Stimulated activated CD4-positive, alpha-beta T cell treated with anti-CD3 and anti-CD28 coated beads, Interleukin-1b, Interleukin-23, amount 100 ng/mL, for 1 hour (primary cell): ENCODE results near the gene HLA-DPA1.

ENCODE experiments used
- DNase-seq, 2 donors: peaks; one replicate each; pipeline ENCODE4 v3.0.0-alpha.2; 2020; ENCODE audit warnings: low read depth in 2 of 2

HLA-DPA1 gene

GRCh38 chr6:33088931-33089620 is 15.6 kb upstream of the HLA-DPA1 start:
- no peak for DNase-seq

- DNase-seq = no peak
These were observed 14.9 kb upstream of the HLA-DPA1 start for GRCh38 chr6:33088258-33088930.

- DNase-seq = no peak
These were observed 12.2 kb upstream of the HLA-DPA1 start for GRCh38 chr6:33085627-33086026.

- no peak for DNase-seq
These were observed 9.3 kb upstream of the HLA-DPA1 start for GRCh38 chr6:33082702-33083101.

GRCh38 chr6:33081098-33081824 is 7.8 kb upstream of the HLA-DPA1 start:
- DNase-seq = no peak

- DNase-seq = no peak
These were observed 7.0 kb upstream of the HLA-DPA1 start for GRCh38 chr6:33080127-33081089.

GRCh38 chr6:33079580-33079979 is 6.1 kb upstream of the HLA-DPA1 start:
- DNase-seq = no peak

GRCh38 chr6:33078919-33079521 is 5.6 kb upstream of the HLA-DPA1 start:
- no peak for DNase-seq

GRCh38 chr6:33078442-33078841 is 5.0 kb upstream of the HLA-DPA1 start:
- no peak for DNase-seq

GRCh38 chr6:33077908-33078307 is 4.5 kb upstream of the HLA-DPA1 start:
- no peak for DNase-seq

- no peak for DNase-seq
These were observed 3.0 kb upstream of the HLA-DPA1 start for GRCh38 chr6:33076406-33076934.

- no peak for DNase-seq
These were observed 2.3 kb upstream of the HLA-DPA1 start, which contains the start of gene HLA-DPB1 for GRCh38 chr6:33075568-33076405. Gene HLA-DPB1 (plus strand): TSS chr6:33075990. CDS start chr6:33076042, 52 bp downstream.

- DNase-seq = no peak
These were observed 1.7 kb upstream of the HLA-DPA1 start for GRCh38 chr6:33075208-33075567.

GRCh38 chr6:33072508-33073100 is 845 bp downstream of the HLA-DPA1 start:
- DNase-seq = no peak

- no peak for DNase-seq
These were observed 1.9 kb downstream of the HLA-DPA1 start for GRCh38 chr6:33071569-33071968.

GRCh38 chr6:33070909-33071308 is 2.5 kb downstream of the HLA-DPA1 start:
- DNase-seq = no peak

GRCh38 chr6:33069021-33069738 is 4.3 kb downstream of the HLA-DPA1 start:
- no peak for DNase-seq

GRCh38 chr6:33066917-33067521 is 6.4 kb downstream of the HLA-DPA1 start:
- no peak for DNase-seq

- DNase-seq = no peak
These were observed 8.1 kb downstream of the HLA-DPA1 start for GRCh38 chr6:33065312-33065711.
